ENCODE data around the gene FRY. TPM values are rescaled to one million over a fixed set of nuclear protein-coding genes. Genes with fewer than 3 reads are reported as not detected.

Gene FRY
- total and polyA plus RNA-seq, 8 donors, result 5.6 to 27.9 (median 21.1) TPM

DNA sequence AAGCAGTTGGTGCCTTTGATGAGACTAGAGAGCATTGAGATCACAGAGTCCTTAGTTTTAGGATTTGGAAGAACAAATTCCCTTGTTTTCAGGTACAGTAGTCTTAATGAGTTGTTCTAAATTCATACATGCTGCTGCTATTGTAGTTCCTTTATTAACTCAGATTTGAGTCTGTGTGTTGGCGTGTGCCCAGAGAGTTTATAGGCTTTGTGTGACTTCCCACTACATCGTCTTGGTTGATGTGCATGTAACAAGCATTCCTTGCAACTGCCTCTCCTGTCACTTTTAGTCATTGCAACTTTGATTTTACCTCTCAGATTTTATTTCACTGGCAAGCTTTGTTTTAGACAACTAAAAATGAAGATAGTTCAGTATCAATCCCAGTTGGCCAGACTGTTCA lies 148.1 kb downstream of the FRY start:
- FAIRE-seq (no peak), DNase-seq (no peak), ATAC-seq (no peak)
- Histone ChIP-seq H3K27me3 (no peaks in the 10 kb centered on the region), H3K4me3 (no peak overlapping the region), H3K9me3 (no peaks in the 10 kb centered on the region), H3K36me3 (peaks cover 0 to 9% (median 0%) of the 10 kb centered on the region in 3 donors), H3K27ac (no peak overlapping the region), H3K4me1 (no peaks in the 10 kb centered on the region)
- WGBS, 2 donors, result 93 to 94% methylated on average over 2 of the region's 2 CpGs
- TF ChIP-seq, protein P1, sequence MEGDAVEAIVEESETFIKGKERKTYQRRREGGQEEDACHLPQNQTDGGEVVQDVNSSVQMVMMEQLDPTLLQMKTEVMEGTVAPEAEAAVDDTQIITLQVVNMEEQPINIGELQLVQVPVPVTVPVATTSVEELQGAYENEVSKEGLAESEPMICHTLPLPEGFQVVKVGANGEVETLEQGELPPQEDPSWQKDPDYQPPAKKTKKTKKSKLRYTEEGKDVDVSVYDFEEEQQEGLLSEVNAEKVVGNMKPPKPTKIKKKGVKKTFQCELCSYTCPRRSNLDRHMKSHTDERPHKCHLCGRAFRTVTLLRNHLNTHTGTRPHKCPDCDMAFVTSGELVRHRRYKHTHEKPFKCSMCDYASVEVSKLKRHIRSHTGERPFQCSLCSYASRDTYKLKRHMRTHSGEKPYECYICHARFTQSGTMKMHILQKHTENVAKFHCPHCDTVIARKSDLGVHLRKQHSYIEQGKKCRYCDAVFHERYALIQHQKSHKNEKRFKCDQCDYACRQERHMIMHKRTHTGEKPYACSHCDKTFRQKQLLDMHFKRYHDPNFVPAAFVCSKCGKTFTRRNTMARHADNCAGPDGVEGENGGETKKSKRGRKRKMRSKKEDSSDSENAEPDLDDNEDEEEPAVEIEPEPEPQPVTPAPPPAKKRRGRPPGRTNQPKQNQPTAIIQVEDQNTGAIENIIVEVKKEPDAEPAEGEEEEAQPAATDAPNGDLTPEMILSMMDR (IDR thresholded peaks at IDR 0.05), result no peak
- intact Hi-C loops (cut with DNase I), result no loop called here

GRCh38 chr13:32187651-32188050 lies 156.1 kb downstream of the FRY start:
- TF ChIP-seq, protein P1 (IDR thresholded peaks at IDR 0.05), result no peak
- Histone ChIP-seq H3K36me3 (peaks cover 0 to 24% (median 17%) of the 10 kb centered on the region in 3 donors), H3K9me3 (peaks cover 0 to 2% (median 0%) of the 10 kb centered on the region in 4 donors), H3K4me3 (no peak overlapping the region), H3K27ac (no peak overlapping the region), H3K4me1 (no peaks in the 10 kb centered on the region), H3K27me3 (no peaks in the 10 kb centered on the region)
- DNase-seq (no peak), ATAC-seq (no peak), FAIRE-seq (peak; percentile 54)
- 92 to 96% methylated on average over 2 of the region's 2 CpGs for WGBS, 2 donors
- intact Hi-C loops (cut with DNase I), result no loop called here

DNA sequence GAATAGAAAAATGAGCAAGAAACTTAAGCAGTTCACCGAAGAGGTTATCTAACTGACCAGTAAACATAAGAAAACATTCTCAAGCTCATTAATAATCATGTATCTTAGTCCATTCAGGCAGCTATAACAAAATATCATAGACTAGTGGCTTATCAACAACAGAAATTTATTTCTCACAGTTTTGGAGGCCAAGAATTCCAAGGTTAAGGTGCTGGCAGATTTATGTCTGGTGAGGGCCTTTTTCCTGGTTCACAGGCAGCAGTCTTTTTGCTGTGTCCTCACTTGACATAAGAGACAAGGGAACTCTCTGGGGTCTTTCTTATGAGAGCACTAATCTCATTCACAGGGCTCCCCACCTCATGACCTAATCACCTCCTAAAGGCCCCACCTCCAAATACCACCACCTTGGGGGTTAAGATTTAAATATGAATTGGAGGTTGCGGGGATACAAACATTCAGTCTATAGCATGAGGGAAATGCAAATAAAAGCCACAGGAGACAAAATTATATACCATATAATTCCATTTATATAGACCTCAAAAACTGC lies 160.0 kb downstream of the FRY start:
- peak in 1 of 4 donors; percentile 35 for ATAC-seq

GRCh38 chr13:32195713-32196112 lies 164.1 kb downstream of the FRY start:
- H3K4me1 ChIP-seq, result no peaks in the 10 kb centered on the region
- DNase-seq (no peak), FAIRE-seq (no peak), ATAC-seq (no peak)
- H3K4me3 ChIP-seq, result no peak overlapping the region
- intact Hi-C loops (cut with DNase I), result no loop called here
- no peaks in the 10 kb centered on the region for H3K27me3 ChIP-seq
- H3K27ac ChIP-seq, result no peak overlapping the region
- TF ChIP-seq, protein P1 (IDR thresholded peaks at IDR 0.05), result no peak
- H3K36me3 ChIP-seq, result peaks cover 0 to 5% (median 0%) of the 10 kb centered on the region in 3 donors
- no peaks in the 10 kb centered on the region for H3K9me3 ChIP-seq

More for the DNA sequence above, 160.0 kb downstream of the FRY start:
- Histone ChIP-seq H3K27ac (no peak overlapping the region), H3K27me3 (no peaks in the 10 kb centered on the region), H3K4me3 (no peak overlapping the region), H3K36me3 (peaks cover 0 to 11% (median 5%) of the 10 kb centered on the region in 3 donors), H3K9me3 (peaks cover 0 to 2% (median 0%) of the 10 kb centered on the region in 4 donors), H3K4me1 (no peaks in the 10 kb centered on the region)
- TF ChIP-seq, protein P1 (IDR thresholded peaks at IDR 0.05), result no peak
- FAIRE-seq (no peak), DNase-seq (no peak)
- intact Hi-C loops (cut with DNase I), result no loop called here
- WGBS, 2 donors, result 60 to 71% methylated on average over 2 of the region's 2 CpGs

- H3K27me3 ChIP-seq, result no peaks in the 10 kb centered on the region
- no peak overlapping the region for H3K27ac ChIP-seq
- no peaks in the 10 kb centered on the region for H3K9me3 ChIP-seq
- 98 to 100% methylated on average over 1 of the region's 1 CpG for whole genome bisulfite sequencing, 2 donors
- peaks cover 0 to 23% (median 0%) of the 10 kb centered on the region in 3 donors for H3K36me3 ChIP-seq
- intact Hi-C loops (cut with DNase I), result no loop called here
- FAIRE-seq (no peak), DNase-seq (no peak), ATAC-seq (no peak)
- TF ChIP-seq, protein P1 (IDR thresholded peaks at IDR 0.05), result no peak
- H3K4me3 ChIP-seq, result no peak overlapping the region
- no peaks in the 10 kb centered on the region for H3K4me1 ChIP-seq
Measured at GRCh38 chr13:32199168-32199567, 167.6 kb downstream of the FRY start.
